GM18511 (cell line): ENCODE results near the gene RET.

ENCODE experiments used
- ATAC-seq: cut with Tn5 transposase; IDR thresholded peaks from one replicate; pipeline ENCODE4 v1.9.1; 2021; ENCODE audit warnings: mild to moderate bottlenecking, moderate library complexity; ENCODE audit not compliant: unreplicated experiment

Gene RET

DNA sequence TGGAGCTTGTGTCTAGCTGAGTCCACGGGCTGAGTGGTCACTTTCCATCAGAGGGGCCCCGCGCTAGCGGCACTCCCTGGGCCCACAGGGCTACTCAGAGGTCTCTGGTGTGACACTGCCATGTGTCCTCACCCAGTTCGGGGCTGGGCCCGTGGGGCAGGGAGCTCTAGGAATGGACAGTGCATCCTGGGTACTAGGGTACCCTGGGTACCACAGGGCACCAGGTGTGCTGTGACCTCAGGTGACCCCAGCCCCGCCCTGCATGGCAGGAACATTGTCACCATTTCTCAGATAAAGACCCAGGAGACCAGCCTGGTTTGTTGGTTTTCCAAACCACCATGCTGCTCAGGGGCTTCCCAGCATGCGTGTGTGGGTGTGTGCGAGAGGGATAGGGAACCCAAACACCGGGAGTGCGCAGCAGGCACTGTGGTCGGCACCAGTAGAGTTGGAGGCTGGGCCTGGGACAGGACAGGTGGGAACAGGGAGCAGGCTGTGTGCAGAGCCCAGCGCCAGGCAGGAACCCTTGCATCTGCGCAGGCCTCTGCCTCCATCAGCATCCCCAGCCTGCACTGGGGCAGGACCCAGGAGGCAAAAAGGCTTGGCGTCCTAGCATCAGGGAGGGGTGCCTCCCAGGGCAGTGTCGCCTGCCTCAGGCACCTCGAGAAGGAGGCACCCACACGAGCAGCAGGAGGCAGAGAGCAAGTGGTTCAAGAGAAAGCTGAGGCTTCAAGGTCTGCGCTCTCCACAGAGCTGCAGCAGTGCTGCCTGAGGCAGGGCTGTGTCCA is 42.0 kb downstream of the RET start:
- ATAC-seq: no peak

DNA sequence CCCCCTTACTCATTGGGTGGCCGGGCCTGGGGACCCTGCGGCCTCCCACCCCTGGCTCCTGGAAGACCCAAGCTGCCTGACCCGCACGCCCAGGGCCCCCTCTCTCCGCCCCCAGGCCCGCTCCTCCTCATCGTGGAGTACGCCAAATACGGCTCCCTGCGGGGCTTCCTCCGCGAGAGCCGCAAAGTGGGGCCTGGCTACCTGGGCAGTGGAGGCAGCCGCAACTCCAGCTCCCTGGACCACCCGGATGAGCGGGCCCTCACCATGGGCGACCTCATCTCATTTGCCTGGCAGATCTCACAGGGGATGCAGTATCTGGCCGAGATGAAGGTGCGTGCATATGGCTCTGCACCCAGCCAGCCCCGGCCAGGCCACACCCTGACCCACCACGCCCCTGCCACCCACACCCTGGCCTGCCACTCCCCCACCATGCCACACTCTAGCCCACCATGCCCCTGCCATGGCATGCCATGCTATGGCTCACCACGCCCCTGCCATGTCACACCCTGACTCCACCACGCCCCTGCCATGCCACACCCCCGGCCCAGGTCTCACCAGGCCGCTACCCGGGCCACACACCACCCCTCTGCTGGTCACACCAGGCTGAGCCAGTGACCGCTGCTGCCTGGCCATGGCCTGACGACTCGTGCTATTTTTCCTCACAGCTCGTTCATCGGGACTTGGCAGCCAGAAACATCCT is 42.7 kb downstream of the RET start:
- no peak for ATAC-seq

DNA sequence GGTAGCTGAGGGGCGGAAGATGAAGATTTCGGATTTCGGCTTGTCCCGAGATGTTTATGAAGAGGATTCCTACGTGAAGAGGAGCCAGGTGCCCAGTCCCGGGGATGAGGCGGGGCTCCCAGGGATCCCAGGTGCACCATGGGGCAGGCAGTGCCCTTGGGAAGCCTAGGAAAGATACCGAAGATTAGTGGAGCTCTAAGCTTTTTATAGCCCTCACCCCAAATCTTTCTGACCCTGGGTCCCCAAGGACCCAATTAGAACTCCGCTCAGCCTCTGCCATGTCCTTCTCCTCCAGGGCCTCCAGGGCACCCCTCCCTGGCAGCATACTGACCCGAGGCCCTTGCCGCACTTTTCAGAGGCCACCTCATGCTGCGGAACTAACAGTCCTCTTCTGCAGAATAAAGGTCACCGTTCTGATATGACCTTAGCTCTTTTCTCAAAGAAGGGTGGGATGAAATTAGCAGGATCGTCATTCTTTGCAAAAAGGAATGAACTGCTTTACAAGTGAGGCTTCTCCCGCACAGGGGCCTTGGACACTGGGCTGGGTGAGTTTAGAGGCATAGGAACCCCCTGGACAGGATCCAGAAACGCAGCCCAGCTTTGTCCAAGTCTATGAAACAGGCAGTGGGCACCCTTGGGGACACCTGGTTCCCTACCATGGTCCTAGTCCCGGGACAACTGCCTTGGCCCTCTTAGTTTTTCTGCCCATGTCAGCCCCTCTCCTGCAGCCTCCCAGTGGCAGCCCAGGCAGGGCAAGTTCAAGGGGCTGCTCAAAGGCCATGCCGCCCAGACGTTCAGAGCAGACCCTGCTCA is 43.5 kb downstream of the RET start:
- peak; percentile 24 for ATAC-seq

DNA sequence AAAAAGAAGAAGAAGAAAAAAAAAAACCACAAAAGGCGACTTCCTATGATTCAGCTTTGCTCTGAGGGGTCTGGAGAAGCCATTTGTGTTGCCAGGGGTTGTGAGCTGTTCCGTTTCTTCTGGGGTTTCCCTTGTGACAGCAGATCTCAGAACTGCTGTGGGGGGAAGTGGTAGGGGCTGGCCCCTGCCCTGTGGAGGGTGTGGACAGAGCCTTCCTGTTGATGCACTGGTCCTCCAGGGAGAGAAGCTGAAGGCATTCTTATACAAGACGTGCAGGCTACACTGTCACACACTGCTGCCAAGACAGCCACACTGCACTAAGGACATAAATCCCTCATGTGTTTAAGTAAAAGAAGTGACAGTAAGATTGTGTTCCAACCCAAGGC is 44.1 kb downstream of the RET start:
- peak; percentile 94 for ATAC-seq

DNA sequence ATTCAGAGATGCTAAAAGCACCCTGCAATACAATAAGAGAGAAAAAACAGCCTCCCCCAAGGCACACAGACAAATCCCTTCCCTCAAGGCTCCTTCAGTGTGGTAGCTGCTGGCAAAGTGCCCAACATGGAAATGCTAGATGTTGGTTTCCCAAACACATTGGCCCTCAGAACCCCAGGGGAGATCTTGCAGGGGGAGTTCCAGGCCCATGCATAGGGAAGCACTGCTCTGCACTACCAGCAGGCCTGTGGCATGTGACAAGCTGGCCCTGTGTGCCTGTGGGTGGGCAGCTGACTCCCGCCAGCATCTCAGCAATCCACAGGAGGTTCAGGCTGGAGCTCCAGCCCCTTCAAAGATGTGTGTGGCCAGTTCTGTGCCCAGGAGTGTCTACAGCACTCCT is 44.6 kb downstream of the RET start:
- peak; percentile 23 for ATAC-seq

DNA sequence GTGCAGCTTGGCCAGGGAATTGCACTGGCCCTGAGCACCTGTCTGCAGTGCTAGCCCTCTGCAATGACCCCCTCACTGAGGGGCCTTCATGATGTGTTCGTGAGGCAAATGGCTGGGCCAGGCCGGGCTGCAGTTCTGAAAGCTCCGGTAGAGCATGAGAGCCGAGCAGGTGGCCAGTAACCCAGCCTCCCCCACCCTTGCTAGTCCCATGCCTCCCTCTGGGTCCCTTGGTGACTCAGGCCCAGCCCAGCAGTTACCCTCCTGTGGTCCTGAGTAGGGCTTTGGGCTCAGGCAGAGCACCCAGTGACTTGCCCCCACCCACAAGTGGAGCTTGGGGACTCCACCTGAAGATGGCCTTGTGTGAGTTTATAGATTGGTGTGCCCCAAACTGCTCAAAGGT is 45.2 kb downstream of the RET start:
- no peak for ATAC-seq

DNA sequence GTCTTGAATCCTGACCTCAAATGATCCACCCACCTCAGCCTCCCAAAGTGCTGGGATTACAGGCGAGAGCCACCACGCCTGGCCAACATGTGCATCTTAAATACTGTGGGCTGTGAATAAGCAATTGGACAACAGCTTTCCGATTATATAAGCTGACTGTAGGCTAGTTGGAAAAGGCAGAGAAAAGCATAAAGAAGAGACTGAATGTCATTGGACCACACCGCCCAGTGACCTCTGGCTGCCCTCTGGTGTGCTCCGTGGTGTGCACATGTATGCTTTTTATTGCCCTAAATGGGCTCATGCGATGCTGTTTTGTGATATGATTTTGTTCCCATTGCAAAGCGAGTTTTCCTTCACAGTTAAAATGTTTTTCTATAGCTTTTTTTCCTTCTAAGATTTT is 46.0 kb downstream of the RET start:
- no peak for ATAC-seq

DNA sequence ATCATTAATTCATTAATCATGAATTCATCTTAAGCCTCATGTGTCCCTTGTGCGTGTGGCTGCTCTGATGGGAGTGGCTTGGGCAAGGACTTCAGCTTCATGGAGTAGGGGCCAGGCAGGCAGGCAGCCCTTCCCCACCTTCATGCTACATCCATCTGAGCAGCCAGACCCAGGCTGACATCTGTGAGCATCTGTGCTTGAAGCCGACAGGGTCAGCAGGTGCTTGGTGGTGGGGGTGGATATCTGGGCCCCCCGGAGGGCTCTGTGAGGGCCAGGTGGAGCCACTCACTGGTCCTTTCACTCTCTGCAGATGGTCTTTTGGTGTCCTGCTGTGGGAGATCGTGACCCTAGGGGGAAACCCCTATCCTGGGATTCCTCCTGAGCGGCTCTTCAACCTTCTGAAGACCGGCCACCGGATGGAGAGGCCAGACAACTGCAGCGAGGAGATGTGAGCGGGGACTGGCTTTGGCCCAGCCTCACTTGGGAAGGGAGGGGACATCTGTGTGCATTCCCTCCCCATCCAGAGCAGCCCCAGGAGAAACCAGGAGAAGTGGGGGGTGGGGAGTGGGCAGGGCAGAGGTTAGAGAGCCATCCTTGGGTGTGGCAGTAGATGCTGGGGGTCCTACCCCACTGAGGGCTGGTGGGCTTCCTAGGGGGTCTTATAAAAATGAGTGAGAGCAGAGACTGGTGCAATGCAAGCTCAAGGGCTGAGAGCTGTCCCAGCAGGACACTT is 46.7 kb downstream of the RET start:
- no peak for ATAC-seq

DNA sequence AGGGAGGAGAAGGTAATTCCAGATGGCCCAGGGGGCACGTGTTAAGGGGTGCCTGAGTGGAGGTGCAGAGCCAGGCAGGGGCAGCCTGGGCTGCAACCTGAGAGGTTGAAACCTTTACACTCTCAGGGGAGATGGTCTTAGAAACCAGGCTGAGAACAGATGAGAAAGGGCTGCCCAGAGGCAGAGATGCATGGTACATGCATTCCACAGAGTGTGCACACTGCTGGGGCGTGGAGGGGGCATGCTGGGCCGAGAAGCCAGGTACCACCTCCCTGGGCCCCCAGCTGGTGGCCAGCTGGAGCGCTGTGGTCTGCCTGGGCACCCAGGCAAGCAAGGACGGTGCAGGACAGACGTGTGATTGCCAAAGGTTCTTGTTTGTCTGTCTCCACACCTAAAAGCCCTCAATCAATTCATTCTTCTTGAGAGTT is 47.2 kb downstream of the RET start:
- no peak for ATAC-seq

DNA sequence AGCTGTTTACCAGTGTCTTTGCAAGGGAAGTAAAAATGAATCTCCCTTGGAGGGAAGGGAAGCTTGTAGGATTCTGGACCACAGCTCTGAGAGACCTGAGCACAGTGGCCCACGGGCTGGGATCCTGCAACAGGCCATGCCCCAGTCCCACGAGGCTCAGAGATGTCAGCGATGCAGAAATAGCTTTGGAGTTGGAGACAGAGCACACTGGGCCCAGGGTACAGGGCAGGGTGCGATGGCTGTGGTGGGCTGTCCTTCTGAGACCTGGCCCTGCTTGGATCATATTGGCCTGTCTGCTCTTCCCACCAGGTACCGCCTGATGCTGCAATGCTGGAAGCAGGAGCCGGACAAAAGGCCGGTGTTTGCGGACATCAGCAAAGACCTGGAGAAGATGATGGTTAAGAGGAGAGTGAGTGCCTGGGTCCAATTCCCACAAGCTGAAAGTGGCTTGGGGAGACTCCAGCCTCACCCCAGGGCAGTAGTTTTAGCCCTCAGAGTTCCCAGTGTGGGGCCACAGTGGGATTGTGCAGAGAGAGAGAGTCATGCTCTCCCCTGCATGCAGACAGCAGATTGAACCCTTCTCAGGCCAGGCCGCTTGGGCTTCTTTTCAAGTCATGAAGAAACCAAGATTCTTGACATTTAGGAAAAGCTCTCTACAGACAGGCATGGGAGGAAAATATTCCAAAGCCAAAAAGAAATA is 47.9 kb downstream of the RET start:
- no peak for ATAC-seq

DNA sequence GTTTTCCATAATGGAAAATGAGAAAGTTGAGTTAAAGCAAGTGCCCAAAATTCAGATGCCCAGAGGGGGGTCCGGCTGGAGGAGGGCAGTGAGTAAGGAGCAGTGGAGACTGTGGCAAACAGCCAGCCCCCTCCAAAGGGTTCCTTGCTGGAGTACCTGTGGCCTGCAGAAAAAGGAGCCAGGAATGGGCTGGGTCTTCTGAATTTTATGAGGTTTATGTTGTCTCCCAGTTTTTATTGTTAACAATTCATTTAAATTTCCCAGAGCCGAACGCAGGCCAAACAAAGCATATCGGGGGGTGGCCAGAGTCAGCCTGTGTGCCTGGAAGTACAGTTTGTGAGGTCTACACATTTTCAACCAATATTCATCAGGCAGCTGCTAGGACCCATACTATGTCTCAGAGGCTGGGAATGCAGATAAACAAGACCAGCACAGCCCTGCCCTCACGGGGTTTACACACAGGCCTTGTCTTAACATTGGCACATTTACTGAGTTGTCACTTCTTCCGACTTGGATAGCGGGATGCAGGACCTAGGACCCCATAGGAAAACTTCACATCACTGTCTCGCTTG is 48.5 kb downstream of the RET start:
- no peak for ATAC-seq

DNA sequence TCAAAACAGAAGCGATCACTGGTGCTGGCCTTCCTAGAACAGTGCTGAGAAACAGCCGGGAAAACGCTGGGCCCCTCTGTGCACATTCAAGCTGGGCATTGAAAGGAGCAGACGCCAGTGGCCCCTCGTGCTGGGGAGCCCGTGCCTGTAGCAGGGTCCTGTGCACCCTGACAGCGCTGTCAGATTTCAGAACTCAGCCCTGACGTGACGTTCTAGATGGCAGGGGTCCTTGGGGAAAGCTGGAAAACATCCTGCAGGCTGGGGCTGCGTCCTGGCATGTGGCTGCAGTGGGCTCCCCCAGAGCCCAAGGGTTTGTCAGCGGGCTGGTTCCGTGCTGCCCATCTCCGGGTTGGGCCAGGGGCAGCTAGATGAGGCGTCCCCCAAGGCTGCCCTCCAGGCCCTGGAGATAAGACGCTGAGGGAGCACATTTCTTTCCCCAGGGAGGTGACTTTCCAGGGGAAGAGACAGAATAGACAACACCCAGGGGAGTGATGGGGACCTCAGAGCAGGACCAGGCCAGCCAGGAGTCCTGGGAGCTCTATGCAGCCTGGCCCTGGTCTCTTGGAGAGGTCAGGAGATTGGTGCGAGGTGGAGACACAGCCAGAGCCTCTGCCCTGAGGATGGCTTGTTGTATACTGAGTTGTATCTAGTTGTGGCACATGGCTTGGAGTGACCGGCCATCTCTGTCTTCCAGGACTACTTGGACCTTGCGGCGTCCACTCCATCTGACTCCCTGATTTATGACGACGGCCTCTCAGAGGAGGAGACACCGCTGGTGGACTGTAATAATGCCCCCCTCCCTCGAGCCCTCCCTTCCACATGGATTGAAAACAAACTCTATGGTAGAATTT is 49.2 kb downstream of the RET start:
- no peak for ATAC-seq

DNA sequence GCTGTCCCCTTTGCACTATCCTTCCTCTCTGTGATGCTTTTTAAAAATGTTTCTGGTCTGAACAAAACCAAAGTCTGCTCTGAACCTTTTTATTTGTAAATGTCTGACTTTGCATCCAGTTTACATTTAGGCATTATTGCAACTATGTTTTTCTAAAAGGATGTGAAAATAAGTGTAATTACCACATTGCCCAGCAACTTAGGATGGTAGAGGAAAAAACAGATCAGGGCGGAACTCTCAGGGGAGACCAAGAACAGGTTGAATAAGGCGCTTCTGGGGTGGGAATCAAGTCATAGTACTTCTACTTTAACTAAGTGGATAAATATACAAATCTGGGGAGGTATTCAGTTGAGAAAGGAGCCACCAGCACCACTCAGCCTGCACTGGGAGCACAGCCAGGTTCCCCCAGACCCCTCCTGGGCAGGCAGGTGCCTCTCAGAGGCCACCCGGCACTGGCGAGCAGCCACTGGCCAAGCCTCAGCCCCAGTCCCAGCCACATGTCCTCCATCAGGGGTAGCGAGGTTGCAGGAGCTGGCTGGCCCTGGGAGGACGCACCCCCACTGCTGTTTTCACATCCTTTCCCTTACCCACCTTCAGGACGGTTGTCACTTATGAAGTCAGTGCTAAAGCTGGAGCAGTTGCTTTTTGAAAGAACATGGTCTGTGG is 50.0 kb downstream of the RET start:
- peak; percentile 52 for ATAC-seq

DNA sequence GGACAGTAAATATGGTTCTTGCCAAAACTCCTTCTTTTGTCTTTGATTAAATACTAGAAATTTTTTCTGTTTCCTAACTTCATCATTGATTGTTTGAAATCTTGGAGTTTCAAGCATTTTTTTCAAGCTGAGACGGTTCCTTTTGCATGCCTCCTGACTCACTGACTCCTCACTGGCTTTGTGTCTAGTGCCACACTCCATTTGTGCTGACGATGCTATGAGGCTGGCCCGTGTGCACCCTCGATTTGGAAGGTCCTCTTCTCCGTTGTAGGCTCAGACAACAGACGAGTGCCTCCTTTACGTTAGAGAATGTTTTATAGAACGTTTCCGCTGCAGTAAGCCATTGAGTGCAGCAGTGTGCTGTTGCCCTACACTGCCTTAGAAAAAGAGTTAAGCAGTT is 50.6 kb downstream of the RET start:
- no peak for ATAC-seq

DNA sequence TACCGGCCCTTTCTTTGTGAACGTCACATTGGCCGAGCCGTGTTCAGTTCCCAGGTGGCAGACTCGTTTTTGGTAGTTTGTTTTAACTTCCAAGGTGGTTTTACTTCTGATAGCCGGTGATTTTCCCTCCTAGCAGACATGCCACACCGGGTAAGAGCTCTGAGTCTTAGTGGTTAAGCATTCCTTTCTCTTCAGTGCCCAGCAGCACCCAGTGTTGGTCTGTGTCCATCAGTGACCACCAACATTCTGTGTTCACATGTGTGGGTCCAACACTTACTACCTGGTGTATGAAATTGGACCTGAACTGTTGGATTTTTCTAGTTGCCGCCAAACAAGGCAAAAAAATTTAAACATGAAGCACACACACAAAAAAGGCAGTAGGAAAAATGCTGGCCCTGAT is 51.5 kb downstream of the RET start:
- ATAC-seq: no peak

DNA sequence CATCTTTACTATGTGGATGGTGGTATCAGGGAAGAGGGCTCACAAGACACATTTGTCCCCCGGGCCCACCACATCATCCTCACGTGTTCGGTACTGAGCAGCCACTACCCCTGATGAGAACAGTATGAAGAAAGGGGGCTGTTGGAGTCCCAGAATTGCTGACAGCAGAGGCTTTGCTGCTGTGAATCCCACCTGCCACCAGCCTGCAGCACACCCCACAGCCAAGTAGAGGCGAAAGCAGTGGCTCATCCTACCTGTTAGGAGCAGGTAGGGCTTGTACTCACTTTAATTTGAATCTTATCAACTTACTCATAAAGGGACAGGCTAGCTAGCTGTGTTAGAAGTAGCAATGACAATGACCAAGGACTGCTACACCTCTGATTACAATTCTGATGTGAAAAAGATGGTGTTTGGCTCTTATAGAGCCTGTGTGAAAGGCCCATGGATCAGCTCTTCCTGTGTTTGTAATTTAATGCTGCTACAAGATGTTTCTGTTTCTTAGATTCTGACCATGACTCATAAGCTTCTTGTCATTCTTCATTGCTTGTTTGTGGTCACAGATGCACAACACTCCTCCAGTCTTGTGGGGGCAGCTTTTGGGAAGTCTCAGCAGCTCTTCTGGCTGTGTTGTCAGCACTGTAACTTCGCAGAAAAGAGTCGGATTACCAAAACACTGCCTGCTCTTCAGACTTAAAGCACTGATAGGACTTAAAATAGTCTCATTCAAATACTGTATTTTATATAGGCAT is 52.3 kb downstream of the RET start:
- peak; percentile 76 for ATAC-seq

DNA sequence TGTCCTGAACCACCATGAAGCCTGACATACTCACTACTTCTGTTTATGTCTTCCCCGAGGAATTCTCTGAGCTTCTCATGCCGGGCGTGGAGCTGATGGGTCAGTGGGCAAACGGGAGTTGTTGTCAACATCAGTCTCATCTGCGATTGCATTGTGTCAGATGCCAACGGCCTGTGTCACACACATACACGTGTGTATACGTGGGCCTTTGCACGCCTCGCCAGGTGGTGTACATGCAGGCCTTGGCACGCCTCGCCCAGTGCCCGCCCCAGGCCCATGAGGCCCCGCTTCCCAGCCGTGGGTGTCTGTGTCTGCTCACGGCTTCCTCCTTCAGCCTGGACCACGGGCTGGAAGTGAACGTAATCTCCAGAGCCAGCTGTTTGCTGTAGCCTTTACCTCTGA is 53.9 kb downstream of the RET start:
- no peak for ATAC-seq

DNA sequence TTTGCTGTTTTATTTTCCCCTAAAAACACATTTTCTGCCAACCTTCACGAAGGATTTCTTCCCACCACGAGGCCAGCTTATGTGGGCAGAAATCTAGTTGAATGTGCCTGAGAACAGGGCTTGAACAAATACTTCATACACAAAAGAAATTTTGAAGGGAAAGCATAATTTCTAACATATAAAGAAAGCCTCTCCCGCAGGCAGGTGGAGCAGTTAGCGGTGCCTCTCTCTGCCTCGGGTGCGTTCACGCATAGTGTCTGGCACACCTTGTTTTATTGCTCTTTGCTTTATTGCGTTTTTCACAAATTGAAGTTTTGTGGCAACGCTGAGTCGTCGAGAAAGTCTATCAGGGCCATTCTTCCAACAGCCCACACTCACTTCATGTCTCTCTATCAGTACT is 54.4 kb downstream of the RET start:
- ATAC-seq: no peak
